ENCODE results near the gene ADGRF4.

GRCh38 chr6:47687432-47687831 lies 10.9 kb upstream of the ADGRF4 start:
- TF ChIP-seq, protein P1, sequence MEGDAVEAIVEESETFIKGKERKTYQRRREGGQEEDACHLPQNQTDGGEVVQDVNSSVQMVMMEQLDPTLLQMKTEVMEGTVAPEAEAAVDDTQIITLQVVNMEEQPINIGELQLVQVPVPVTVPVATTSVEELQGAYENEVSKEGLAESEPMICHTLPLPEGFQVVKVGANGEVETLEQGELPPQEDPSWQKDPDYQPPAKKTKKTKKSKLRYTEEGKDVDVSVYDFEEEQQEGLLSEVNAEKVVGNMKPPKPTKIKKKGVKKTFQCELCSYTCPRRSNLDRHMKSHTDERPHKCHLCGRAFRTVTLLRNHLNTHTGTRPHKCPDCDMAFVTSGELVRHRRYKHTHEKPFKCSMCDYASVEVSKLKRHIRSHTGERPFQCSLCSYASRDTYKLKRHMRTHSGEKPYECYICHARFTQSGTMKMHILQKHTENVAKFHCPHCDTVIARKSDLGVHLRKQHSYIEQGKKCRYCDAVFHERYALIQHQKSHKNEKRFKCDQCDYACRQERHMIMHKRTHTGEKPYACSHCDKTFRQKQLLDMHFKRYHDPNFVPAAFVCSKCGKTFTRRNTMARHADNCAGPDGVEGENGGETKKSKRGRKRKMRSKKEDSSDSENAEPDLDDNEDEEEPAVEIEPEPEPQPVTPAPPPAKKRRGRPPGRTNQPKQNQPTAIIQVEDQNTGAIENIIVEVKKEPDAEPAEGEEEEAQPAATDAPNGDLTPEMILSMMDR (IDR thresholded peaks at IDR 0.05; ENCODE audit: low read length): no peak
- TF ChIP-seq EZH2 (IDR thresholded peaks at IDR 0.05; ENCODE audit: borderline replicate concordance, low read length): no peak

Data from OCI-LY1 (cell line).